H1 (cell line): ENCODE measurements around the gene XAB2. TPM values are rescaled to one million over a fixed set of nuclear protein-coding genes. Genes with fewer than 3 reads are reported as not detected.

Experiments
- CTCF ChIA-PET: fragments of 300-600 bp; sonication (Branson Sonifier 250); formaldehyde crosslinking; loops from one replicate; lab custom pipeline; 2021; ENCODE audit not compliant: partially characterized antibody; lab: Charles Lee
- POLR2A ChIA-PET: fragments of 300-600 bp; sonication (Branson Sonifier 250); formaldehyde crosslinking; loops from one replicate; lab custom pipeline; 2021; ENCODE audit warnings: inconsistent platforms; ENCODE audit not compliant: partially characterized antibody; lab: Charles Lee
- DNase-seq, 2 experiments: peaks; one replicate each; pipeline versions ENCODE4 v3.0.0 to v3.0.0-alpha.2; 2010 to 2022; ENCODE audit warnings: low spot score in 2 of 2, low read depth in 1 of 2, mixed read lengths in 1 of 2
- FAIRE-seq: peaks from 2 replicates; lab custom pipeline; 2011; peaks lifted over from hg19 to GRCh38; lab: Jason Lieb, UNC
- H2AFZ ChIP-seq: 2 replicates; pipeline ENCODE4 v1.8.1; 2012; ENCODE audit warnings: low read length, inconsistent platforms
- H2AK5ac ChIP-seq: 2 replicates; pipeline ENCODE4 v1.6.1; 2013; ENCODE audit warnings: low read depth, low read length
- H2BK120ac ChIP-seq: replicated peaks from 2 replicates; pipeline ENCODE3; 2013; ENCODE audit warnings: low read depth, low read length, inconsistent platforms
- H2BK12ac ChIP-seq: 2 replicates; pipeline ENCODE4 v1.6.1; 2013; ENCODE audit warnings: low read depth, low read length
- H2BK15ac ChIP-seq: 2 replicates; pipeline ENCODE4 v1.6.1; 2013; ENCODE audit warnings: low read length
- H2BK20ac ChIP-seq: 2 replicates; pipeline ENCODE4 v1.6.1; 2013; ENCODE audit warnings: low read length
- H2BK5ac ChIP-seq: 2 replicates; pipeline ENCODE4 v1.6.1; 2013; ENCODE audit warnings: low read depth, low read length
- H3K14ac ChIP-seq: 2 replicates; pipeline ENCODE4 v1.6.1; 2013; ENCODE audit warnings: inconsistent platforms; ENCODE audit not compliant: insufficient read length
- H3K18ac ChIP-seq: 2 replicates; pipeline ENCODE4 v1.6.1; 2013; ENCODE audit warnings: low read length; ENCODE audit errors: extremely low read depth
- H3K23ac ChIP-seq: 2 replicates; pipeline ENCODE4 v1.6.1; 2013; ENCODE audit warnings: inconsistent platforms; ENCODE audit not compliant: insufficient read length
- H3K23me2 ChIP-seq: 2 replicates; pipeline ENCODE4 v1.6.1; 2013; ENCODE audit warnings: low read depth, low read length
- H3K27ac ChIP-seq: 2 replicates; pipeline ENCODE4 v1.6.1; 2011; ENCODE audit warnings: low read depth, low read length, inconsistent platforms
- H3K27me3 ChIP-seq, 4 experiments: replicated peaks in 1 of 4; 1 replicate in 1 of 4; 2 replicates in 3 of 4; pipeline versions ENCODE4 v1.6.1 to v1.8.1; 2011 to 2013; ENCODE audit warnings: low read length in 3 of 4, mild to moderate bottlenecking in 3 of 4, inconsistent platforms in 2 of 4, mixed read lengths in 2 of 4, moderate library complexity in 1 of 4; ENCODE audit not compliant: control insufficient read depth in 3 of 4, insufficient read depth in 3 of 4; ENCODE audit errors: extremely low read depth in 1 of 4
- H3K36me3 ChIP-seq, 4 experiments: 2 replicates each; pipeline versions ENCODE4 v1.6.1 to v1.8.1; 2011 to 2013; ENCODE audit warnings: mild to moderate bottlenecking in 4 of 4, low read length in 3 of 4, moderate library complexity in 2 of 4, control low read depth in 1 of 4, inconsistent platforms in 1 of 4; ENCODE audit not compliant: insufficient read depth in 4 of 4, control insufficient read depth in 2 of 4
- H3K4ac ChIP-seq: replicated peaks from 2 replicates; pipeline ENCODE3; 2013; ENCODE audit warnings: low read length, low read depth, mixed read lengths, inconsistent platforms; ENCODE audit not compliant: insufficient read length
- H3K4me1 ChIP-seq, 4 experiments: replicated peaks in 1 of 4; 1 replicate in 1 of 4; 2 replicates in 3 of 4; pipeline versions ENCODE4 v1.6.1 to v1.8.1; 2011 to 2013; ENCODE audit warnings: low read length in 3 of 4, inconsistent platforms in 2 of 4, mixed read lengths in 1 of 4; ENCODE audit not compliant: insufficient read depth in 4 of 4, control insufficient read depth in 3 of 4
- H3K4me2 ChIP-seq, 2 experiments: 2 replicates each; pipeline versions ENCODE4 v1.6.1 to v1.8.1; 2011 to 2013; ENCODE audit warnings: low read depth in 2 of 2, low read length in 2 of 2, control low read depth in 1 of 2, inconsistent platforms in 1 of 2, mild to moderate bottlenecking in 1 of 2; ENCODE audit not compliant: insufficient read depth in 1 of 2
- H3K4me3 ChIP-seq, 4 experiments: fragments of 200-600, 300-600 bp in 1 of 4; sonication (generic), shearing (Covaris generic), sonication (Bioruptor Twin) in 1 of 4; 2 replicates each; pipeline versions ENCODE4 v1.5.1 to v1.8.1; 2011 to 2016; ENCODE audit warnings: low read length in 4 of 4, low read depth in 3 of 4, control low read depth in 2 of 4, inconsistent platforms in 2 of 4, mild to moderate bottlenecking in 2 of 4, mixed read lengths in 1 of 4, moderate library complexity in 1 of 4; ENCODE audit not compliant: insufficient read depth in 2 of 4; ENCODE audit errors: extremely low read depth in 1 of 4
- H3K56ac ChIP-seq: replicated peaks from 2 replicates; pipeline ENCODE3; 2013; ENCODE audit warnings: low read depth, mild to moderate bottlenecking, mixed read lengths, low read length, inconsistent platforms; ENCODE audit not compliant: insufficient read length
- H3K79me1 ChIP-seq: 2 replicates; pipeline ENCODE4 v1.6.1; 2013; ENCODE audit warnings: low read depth, low read length, control low read depth
- H3K79me2 ChIP-seq, 2 experiments: 2 replicates each; pipeline versions ENCODE4 v1.6.1 to v1.8.1; 2012 to 2013; ENCODE audit warnings: low read length in 2 of 2, mild to moderate bottlenecking in 2 of 2, inconsistent platforms in 1 of 2; ENCODE audit not compliant: insufficient read depth in 2 of 2, control insufficient read depth in 1 of 2
- H3K9ac ChIP-seq, 4 experiments: replicated peaks in 1 of 4; 1 replicate in 1 of 4; 2 replicates in 3 of 4; pipeline versions ENCODE4 v1.6.1 to v1.8.1; 2011 to 2013; ENCODE audit warnings: low read depth in 3 of 4, low read length in 3 of 4, control low read depth in 2 of 4, mild to moderate bottlenecking in 2 of 4, moderate library complexity in 2 of 4, inconsistent platforms in 1 of 4; ENCODE audit errors: extremely low read depth in 1 of 4
- H3K9me3 ChIP-seq, 2 experiments: 2 replicates each; pipeline versions ENCODE4 v1.6.1 to v1.8.1; 2012 to 2013; ENCODE audit warnings: mild to moderate bottlenecking in 2 of 2, moderate library complexity in 2 of 2, control low read depth in 1 of 2, inconsistent platforms in 1 of 2, low read depth in 1 of 2, low read length in 1 of 2, mixed read lengths in 1 of 2; ENCODE audit not compliant: insufficient read depth in 2 of 2
- H4K20me1 ChIP-seq, 2 experiments: replicated peaks in 1 of 2; 2 replicates each; pipeline versions ENCODE3 to v1.8.1; 2011 to 2013; ENCODE audit warnings: inconsistent platforms in 2 of 2, low read length in 2 of 2, mild to moderate bottlenecking in 1 of 2; ENCODE audit not compliant: insufficient read depth in 2 of 2, control insufficient read depth in 1 of 2
- H4K5ac ChIP-seq: 2 replicates; pipeline ENCODE4 v1.6.1; 2013; ENCODE audit warnings: low read length, low read depth, mixed read lengths, inconsistent platforms; ENCODE audit not compliant: insufficient read length
- H4K8ac ChIP-seq: 2 replicates; pipeline ENCODE4 v1.8.0; 2013; ENCODE audit warnings: mild to moderate bottlenecking, moderate library complexity, low read length, inconsistent platforms; ENCODE audit not compliant: insufficient read depth; ENCODE audit errors: extremely low read depth
- H4K91ac ChIP-seq: replicated peaks from 2 replicates; pipeline ENCODE3; 2013; ENCODE audit warnings: low read length, mixed read lengths, inconsistent platforms; ENCODE audit not compliant: insufficient read length
- BACH1 ChIP-seq: IDR thresholded peaks from 2 replicates; pipeline ENCODE4 v1.6.1; 2012; ENCODE audit warnings: low read length, improper control_type of control experiment
- BRCA1 ChIP-seq: IDR thresholded peaks from 2 replicates; pipeline ENCODE4 v1.6.1; 2012; ENCODE audit warnings: low read depth, low read length, improper control_type of control experiment
- POU5F1 ChIP-seq: IDR thresholded peaks from 2 replicates; pipeline ENCODE4 v1.6.1; 2011; ENCODE audit warnings: low read depth, mild to moderate bottlenecking, low read length, moderate library complexity
- RBBP5 ChIP-seq: IDR thresholded peaks from 2 replicates; pipeline ENCODE4 v1.7.1; 2012; ENCODE audit warnings: low read depth, mild to moderate bottlenecking, inconsistent platforms, low read length, moderate library complexity, borderline replicate concordance
- SIN3A ChIP-seq, 2 experiments: IDR thresholded peaks in 1 of 2; conservative IDR thresholded peaks in 1 of 2; 2 replicates each; pipeline ENCODE4 v1.6.1; 2011 to 2012; ENCODE audit warnings: low read length in 2 of 2, improper control_type of control experiment in 1 of 2, low read depth in 1 of 2, mild to moderate bottlenecking in 1 of 2
- SIX5 ChIP-seq: IDR thresholded peaks from 2 replicates; pipeline ENCODE4 v1.6.1; 2011; ENCODE audit warnings: mild to moderate bottlenecking, low read depth, low read length
- SP2 ChIP-seq: IDR thresholded peaks from 2 replicates; pipeline ENCODE4 v1.6.1; 2012; ENCODE audit warnings: mild to moderate bottlenecking, low read length, inconsistent platforms
- WGBS, 2 experiments: shearing (Covaris generic) in 1 of 2; methylation state at CpG; one replicate each; pipeline versions ENCODE4 v1.1.6 to v1.1.7; 2013 to 2015; ENCODE audit warnings: low lambda C conversion rate in 2 of 2, mixed read lengths in 2 of 2, inconsistent platforms in 1 of 2, low coverage in 1 of 2, missing lambda C conversion rate in 1 of 2; ENCODE audit not compliant: insufficient replicate concordance in 2 of 2, insufficient coverage in 1 of 2, insufficient read length in 1 of 2; ENCODE audit errors: extremely low coverage in 1 of 2, missing lambda C conversion rate in 1 of 2; 5-methylcytosine and 5-hydroxymethylcytosine counted together
- polyA plus RNA-seq, 7 experiments: library from polyadenylated mRNA; depleted of rRNA in 3 of 7; stranded (reverse) in 5 of 7; unstranded in 2 of 7; fragments of >200 nt in 5 of 7; fragments of 200-250 nt in 2 of 7; gene quantifications; 1 replicate in 5 of 7; 2 replicates in 1 of 7; 4 replicates in 1 of 7; pipeline versions ENCODE4 v1.2.1 to v1.2.3, GENCODE V29; 2011 to 2013; ENCODE audit warnings: missing spikeins in 2 of 7, mixed read lengths in 2 of 7
- total RNA-seq: library from RNA; stranded (reverse); fragmentation: NEBNext Ultra II Directional; extraction: Animal tissue kit (Norgen Biotek cat#: 25700); gene quantifications from 2 replicates; pipeline ENCODE4 v1.2.1, GENCODE V29; 2021
- TF ChIP-seq, protein P1 (sequence below), 3 experiments: IDR thresholded peaks; 1 replicate in 2 of 3; 2 replicates in 1 of 3; pipeline versions ENCODE4 v1.5.1 to v1.6.1; 2011; ENCODE audit warnings: low read length in 3 of 3, mild to moderate bottlenecking in 3 of 3, inconsistent platforms in 2 of 3, low read depth in 1 of 3, moderate library complexity in 1 of 3; ENCODE audit not compliant: insufficient read depth in 1 of 3; ENCODE audit errors: control extremely low read depth in 1 of 3

Gene XAB2
- total and polyA plus RNA-seq, 2 of the 8 experiments (the other 6 are each of a cell fraction or from before 2014, with no cell fraction given): 48.2 to 49.4 TPM

DNA sequence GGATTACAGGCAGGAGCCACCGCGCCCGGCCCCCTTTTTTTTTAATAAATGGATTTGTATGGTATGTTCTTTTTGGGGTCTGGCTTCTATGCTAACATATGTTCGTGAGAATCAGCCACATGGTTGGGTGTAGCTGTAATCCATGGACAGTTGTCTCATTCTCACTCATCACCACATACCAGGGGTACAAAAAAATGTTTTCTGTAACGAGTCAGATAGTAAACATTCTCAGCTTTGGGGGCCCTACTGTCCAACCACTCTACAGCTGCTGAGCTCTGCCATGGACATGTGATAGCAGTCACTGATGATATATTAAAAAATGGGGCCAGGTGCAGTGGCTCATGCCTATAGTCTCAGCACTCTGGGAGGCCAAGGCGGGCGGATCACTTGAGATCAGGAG, 34.4 kb upstream of the XAB2 start:
- POLR2A ChIA-PET: interaction anchor here (0.6 to 0.7 kb wide), 3 partner anchors 59 to 173 kb away, joined by 3 read pairs; no protein-coding TSS in a partner anchor
- H3K23me2 ChIP-seq: no peaks in the 10 kb centered on the region
- no peak overlapping the region for H4K91ac ChIP-seq
- no peaks in the 10 kb centered on the region for H3K79me2 ChIP-seq
- no peak overlapping the region for H3K4me2 ChIP-seq
- no peak overlapping the region for H3K14ac ChIP-seq
- H3K9me3 ChIP-seq: no peaks in the 10 kb centered on the region
- no peak overlapping the region for H2AFZ ChIP-seq
- no peak overlapping the region for H3K18ac ChIP-seq
- WGBS, 2 experiments: 85% methylated on average over 7 of the region's 7 CpGs; no CpG with 5 or more reads in 1 of the 2 experiments
- no peak overlapping the region for H2BK120ac ChIP-seq
- no peaks in the 10 kb centered on the region for H3K36me3 ChIP-seq
- H2BK20ac ChIP-seq: no peak overlapping the region
- no peak overlapping the region for H2BK15ac ChIP-seq
- FAIRE-seq (no peak), DNase-seq (no peak)
- no peaks in the 10 kb centered on the region for H3K79me1 ChIP-seq
- H4K5ac ChIP-seq: no peak overlapping the region
- CTCF ChIA-PET: interaction anchor here (1.3 to 2.4 kb wide), 4 partner anchors 12 to 35 kb away, joined by 4 to 10 read pairs (median 4); partner anchors contain the start of gene TRAPPC5
- H3K27me3 ChIP-seq: peaks cover 0 to 2% (median 1%) of the 10 kb centered on the region in 4 experiments; a peak in 2 of 7 replicates
- H4K8ac ChIP-seq: no peak overlapping the region
- H3K4me1 ChIP-seq: no peaks in the 10 kb centered on the region
- no peak overlapping the region for H3K9ac ChIP-seq
- H3K4me3 ChIP-seq: no peak overlapping the region
- H3K23ac ChIP-seq: no peak overlapping the region
- no peak overlapping the region for H3K4ac ChIP-seq
- no peak overlapping the region for H2AK5ac ChIP-seq
- no peak overlapping the region for H3K27ac ChIP-seq
- H2BK12ac ChIP-seq: no peak overlapping the region
- H3K56ac ChIP-seq: no peak overlapping the region
- no peak overlapping the region for H2BK5ac ChIP-seq
- H4K20me1 ChIP-seq: no peaks in the 10 kb centered on the region
- TF ChIP-seq, protein P1, sequence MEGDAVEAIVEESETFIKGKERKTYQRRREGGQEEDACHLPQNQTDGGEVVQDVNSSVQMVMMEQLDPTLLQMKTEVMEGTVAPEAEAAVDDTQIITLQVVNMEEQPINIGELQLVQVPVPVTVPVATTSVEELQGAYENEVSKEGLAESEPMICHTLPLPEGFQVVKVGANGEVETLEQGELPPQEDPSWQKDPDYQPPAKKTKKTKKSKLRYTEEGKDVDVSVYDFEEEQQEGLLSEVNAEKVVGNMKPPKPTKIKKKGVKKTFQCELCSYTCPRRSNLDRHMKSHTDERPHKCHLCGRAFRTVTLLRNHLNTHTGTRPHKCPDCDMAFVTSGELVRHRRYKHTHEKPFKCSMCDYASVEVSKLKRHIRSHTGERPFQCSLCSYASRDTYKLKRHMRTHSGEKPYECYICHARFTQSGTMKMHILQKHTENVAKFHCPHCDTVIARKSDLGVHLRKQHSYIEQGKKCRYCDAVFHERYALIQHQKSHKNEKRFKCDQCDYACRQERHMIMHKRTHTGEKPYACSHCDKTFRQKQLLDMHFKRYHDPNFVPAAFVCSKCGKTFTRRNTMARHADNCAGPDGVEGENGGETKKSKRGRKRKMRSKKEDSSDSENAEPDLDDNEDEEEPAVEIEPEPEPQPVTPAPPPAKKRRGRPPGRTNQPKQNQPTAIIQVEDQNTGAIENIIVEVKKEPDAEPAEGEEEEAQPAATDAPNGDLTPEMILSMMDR (IDR thresholded peaks at IDR 0.05; ENCODE audit: control extremely low read depth in 1 of 3, insufficient read depth in 1 of 3, low read depth in 1 of 3, low read length in 3 of 3): no peak
- no peak for TF ChIP-seq RBBP5
- no peak for TF ChIP-seq POU5F1
- no peak for TF ChIP-seq SIX5
- TF ChIP-seq BACH1: no peak
- no peak for TF ChIP-seq BRCA1
- TF ChIP-seq SIN3A (conservative IDR thresholded peaks at IDR 0.05 in 1 of 2, IDR thresholded peaks at IDR 0.05 in 1 of 2; ENCODE audit: low read depth in 1 of 2, low read length in 2 of 2): no peak
- TF ChIP-seq SP2: no peak
